BLaER1 treated with 17β-estradiol and CSF1 and Interleukin-3, amounts not matched to agents 10 nM and 100 nM (cell line): ENCODE data around the gene ERC2.

Source experiments
- H3K27ac ChIP-seq, 11 experiments: shearing (Covaris generic); formaldehyde crosslinking; 2 replicates each; pipeline ENCODE4 v1.8.1; 2022
- H3K27me3 ChIP-seq, 11 experiments: shearing (Covaris generic); formaldehyde crosslinking; 2 replicates each; pipeline ENCODE4 v1.8.1; 2022
- H3K36me3 ChIP-seq, 11 experiments: shearing (Covaris generic); formaldehyde crosslinking; 2 replicates each; pipeline ENCODE4 v1.8.1; 2022
- H3K4me1 ChIP-seq, 10 experiments: shearing (Covaris generic); formaldehyde crosslinking; 2 replicates each; pipeline ENCODE4 v1.8.1; 2022
- H3K4me2 ChIP-seq, 11 experiments: shearing (Covaris generic); formaldehyde crosslinking; 2 replicates each; pipeline ENCODE4 v1.8.1; 2022
- H3K4me3 ChIP-seq, 10 experiments: shearing (Covaris generic); formaldehyde crosslinking; 2 replicates each; pipeline ENCODE4 v1.8.1; 2022
- H3K9ac ChIP-seq, 11 experiments: shearing (Covaris generic); formaldehyde crosslinking; 2 replicates each; pipeline ENCODE4 v1.8.1; 2022
- H3K9me3 ChIP-seq, 11 experiments: shearing (Covaris generic); formaldehyde crosslinking; replicated peaks in 1 of 11; 2 replicates each; pipeline ENCODE4 v1.8.1; 2022
- H4K20me1 ChIP-seq, 11 experiments: shearing (Covaris generic); formaldehyde crosslinking; 2 replicates each; pipeline ENCODE4 v1.8.1; 2022
- Cebpa-rat ChIP-seq, 11 experiments: shearing (Covaris generic); IDR thresholded peaks; 2 replicates each; pipeline ENCODE4 v1.8.1; 2022

Gene ERC2

GRCh38 chr3:55880357-55880756 is 587.9 kb downstream of the ERC2 start:
- H3K9ac ChIP-seq, result no peak overlapping the region
- H3K4me2 ChIP-seq, result no peak overlapping the region
- TF ChIP-seq Cebpa-rat (IDR thresholded peaks at IDR 0.05), result no peak
- H3K36me3 ChIP-seq, result no peaks in the 10 kb centered on the region
- H3K9me3 ChIP-seq, result no peaks in the 10 kb centered on the region
- no peak overlapping the region for H3K4me3 ChIP-seq
- H3K4me1 ChIP-seq, result no peaks in the 10 kb centered on the region
- no peaks in the 10 kb centered on the region for H4K20me1 ChIP-seq
- H3K27ac ChIP-seq, result no peak overlapping the region
- no peaks in the 10 kb centered on the region for H3K27me3 ChIP-seq

- H3K27ac ChIP-seq, result no peak overlapping the region
- H4K20me1 ChIP-seq, result no peaks in the 10 kb centered on the region
- no peaks in the 10 kb centered on the region for H3K9me3 ChIP-seq
- no peak overlapping the region for H3K4me3 ChIP-seq
- H3K27me3 ChIP-seq, result no peaks in the 10 kb centered on the region
- H3K4me1 ChIP-seq, result no peaks in the 10 kb centered on the region
- no peak overlapping the region for H3K4me2 ChIP-seq
- no peak overlapping the region for H3K9ac ChIP-seq
- TF ChIP-seq Cebpa-rat (IDR thresholded peaks at IDR 0.05), result no peak
- H3K36me3 ChIP-seq, result no peaks in the 10 kb centered on the region
These were observed 588.4 kb downstream of the ERC2 start for GRCh38 chr3:55879901-55880331.

- Histone ChIP-seq H3K36me3 (no peaks in the 10 kb centered on the region), H3K4me3 (no peak overlapping the region), H3K27ac (no peak overlapping the region), H3K9me3 (no peaks in the 10 kb centered on the region), H3K27me3 (no peaks in the 10 kb centered on the region), H3K4me1 (no peaks in the 10 kb centered on the region), H3K4me2 (no peak overlapping the region), H3K9ac (no peak overlapping the region), H4K20me1 (no peaks in the 10 kb centered on the region)
- no peak for TF ChIP-seq Cebpa-rat (IDR thresholded peaks at IDR 0.05)
These were observed 590.6 kb downstream of the ERC2 start for GRCh38 chr3:55877703-55878102.

GRCh38 chr3:55876560-55876959 is 591.7 kb downstream of the ERC2 start:
- Histone ChIP-seq H3K4me2 (no peak overlapping the region), H3K4me1 (no peaks in the 10 kb centered on the region), H3K9me3 (no peaks in the 10 kb centered on the region), H3K27ac (no peak overlapping the region), H3K9ac (no peak overlapping the region), H4K20me1 (no peaks in the 10 kb centered on the region), H3K27me3 (no peaks in the 10 kb centered on the region), H3K4me3 (no peak overlapping the region), H3K36me3 (no peaks in the 10 kb centered on the region)
- no peak for TF ChIP-seq Cebpa-rat (IDR thresholded peaks at IDR 0.05)

GRCh38 chr3:55875113-55875512 is 593.2 kb downstream of the ERC2 start:
- Histone ChIP-seq H3K27me3 (no peaks in the 10 kb centered on the region), H3K4me3 (no peak overlapping the region), H3K4me2 (no peak overlapping the region), H3K9ac (no peak overlapping the region), H4K20me1 (no peaks in the 10 kb centered on the region), H3K9me3 (no peaks in the 10 kb centered on the region), H3K27ac (no peak overlapping the region), H3K36me3 (no peaks in the 10 kb centered on the region), H3K4me1 (no peaks in the 10 kb centered on the region)
- TF ChIP-seq Cebpa-rat (IDR thresholded peaks at IDR 0.05), result no peak

GRCh38 chr3:55873523-55874254 is 594.6 kb downstream of the ERC2 start:
- H3K9ac ChIP-seq, result no peak overlapping the region

GRCh38 chr3:55870594-55870993 is 597.7 kb downstream of the ERC2 start:
- no peaks in the 10 kb centered on the region for H3K4me1 ChIP-seq
- TF ChIP-seq Cebpa-rat (IDR thresholded peaks at IDR 0.05), result no peak
- no peak overlapping the region for H3K27ac ChIP-seq
- no peaks in the 10 kb centered on the region for H3K36me3 ChIP-seq
- H4K20me1 ChIP-seq, result no peaks in the 10 kb centered on the region
- H3K27me3 ChIP-seq, result no peaks in the 10 kb centered on the region
- no peak overlapping the region for H3K9ac ChIP-seq
- no peaks in the 10 kb centered on the region for H3K9me3 ChIP-seq
- H3K4me2 ChIP-seq, result no peak overlapping the region
- no peak overlapping the region for H3K4me3 ChIP-seq

More at GRCh38 chr3:55873523-55874254, 594.6 kb downstream of the ERC2 start:
- Histone ChIP-seq H3K27ac (no peak overlapping the region), H3K4me3 (no peak overlapping the region), H3K9me3 (no peaks in the 10 kb centered on the region), H3K4me2 (no peak overlapping the region), H3K4me1 (no peaks in the 10 kb centered on the region), H3K27me3 (no peaks in the 10 kb centered on the region), H4K20me1 (no peaks in the 10 kb centered on the region), H3K36me3 (no peaks in the 10 kb centered on the region)
- TF ChIP-seq Cebpa-rat (IDR thresholded peaks at IDR 0.05), result no peak

- Histone ChIP-seq H3K9me3 (no peaks in the 10 kb centered on the region), H3K4me2 (no peak overlapping the region), H3K36me3 (no peaks in the 10 kb centered on the region), H3K27me3 (no peaks in the 10 kb centered on the region), H3K9ac (no peak overlapping the region), H4K20me1 (no peaks in the 10 kb centered on the region), H3K4me1 (no peaks in the 10 kb centered on the region), H3K4me3 (no peak overlapping the region), H3K27ac (no peak overlapping the region)
- no peak for TF ChIP-seq Cebpa-rat (IDR thresholded peaks at IDR 0.05)
These were observed 599.9 kb downstream of the ERC2 start for GRCh38 chr3:55868347-55868746.

- no peak for TF ChIP-seq Cebpa-rat (IDR thresholded peaks at IDR 0.05)
- H3K9ac ChIP-seq, result no peak overlapping the region
- H3K27ac ChIP-seq, result no peak overlapping the region
- no peaks in the 10 kb centered on the region for H3K36me3 ChIP-seq
- no peaks in the 10 kb centered on the region for H4K20me1 ChIP-seq
- H3K4me3 ChIP-seq, result no peak overlapping the region
- no peaks in the 10 kb centered on the region for H3K27me3 ChIP-seq
- H3K9me3 ChIP-seq, result no peaks in the 10 kb centered on the region
- H3K4me1 ChIP-seq, result no peaks in the 10 kb centered on the region
- no peak overlapping the region for H3K4me2 ChIP-seq
These were observed 605.2 kb downstream of the ERC2 start for GRCh38 chr3:55863028-55863427.

- Histone ChIP-seq H3K4me3 (no peak overlapping the region), H3K4me1 (no peaks in the 10 kb centered on the region), H4K20me1 (no peaks in the 10 kb centered on the region), H3K27me3 (no peaks in the 10 kb centered on the region), H3K36me3 (no peaks in the 10 kb centered on the region), H3K9me3 (no peaks in the 10 kb centered on the region), H3K27ac (no peak overlapping the region), H3K9ac (no peak overlapping the region), H3K4me2 (no peak overlapping the region)
- TF ChIP-seq Cebpa-rat (IDR thresholded peaks at IDR 0.05), result no peak
These were observed 608.1 kb downstream of the ERC2 start for GRCh38 chr3:55860049-55860721.
